GM13977 (cell line): Measurements from ENCODE around the gene KRTAP20-2.

Source experiments
- DNase-seq: peaks from one replicate; pipeline ENCODE4 v3.0.0; 2012; ENCODE audit warnings: low spot score
- CTCF ChIP-seq: IDR thresholded peaks from 2 replicates; pipeline ENCODE4 v1.5.1; 2012; ENCODE audit warnings: mild to moderate bottlenecking, control low read depth; ENCODE audit not compliant: insufficient read depth; ENCODE audit errors: extremely low read depth, missing control alignments
- in situ Hi-C: fragments of 300-500 bp; cut with MboI; formaldehyde crosslinking; loops from one replicate; pipeline ENCODE4 v1.12.0; 2022; ENCODE audit warnings: low sequenced_read_pairs, low pct_unique_long_range_greater_than_20kb, mixed read lengths, inconsistent platforms; ENCODE audit not compliant: unreplicated experiment

KRTAP20-2 gene

GRCh38 chr21:30612132-30612531 is 22.9 kb upstream of the KRTAP20-2 start:
- no peak for TF ChIP-seq CTCF
- DNase-seq, result no peak
- in situ Hi-C loops, result loop anchor here (25.0 kb wide), 1 partner anchor 100 kb away; the partner anchor contains the start of gene KRTAP21-3

GRCh38 chr21:30613836-30614235 is 21.2 kb upstream of the KRTAP20-2 start, which contains the start of gene KRTAP6-1:
TSS of gene KRTAP6-1 (minus strand) at chr21:30613930. CDS start at chr21:30613904, 26 bp downstream.
- no peak for DNase-seq
- in situ Hi-C loops, result loop anchor here (25.0 kb wide), 1 partner anchor 98 kb away; the partner anchor contains the start of gene KRTAP21-3
- no peak for TF ChIP-seq CTCF

- DNase-seq, result no peak
- in situ Hi-C loops, result loop anchor here (25.0 kb wide), 1 partner anchor 97 kb away; the partner anchor contains the start of gene KRTAP21-3
- TF ChIP-seq CTCF, result no peak
Observed at GRCh38 chr21:30615199-30615598, 19.8 kb upstream of the KRTAP20-2 start.

- no peak for TF ChIP-seq CTCF
- DNase-seq, result no peak
- in situ Hi-C loops, result loop anchor here (25.0 kb wide), 1 partner anchor 96 kb away; the partner anchor contains the start of gene KRTAP21-3
Observed at GRCh38 chr21:30616125-30616524, 18.9 kb upstream of the KRTAP20-2 start, which contains the start of gene KRTAP20-1. TSS of gene KRTAP20-1 (plus strand) at chr21:30616425. CDS start at chr21:30616455, 30 bp downstream.

- DNase-seq, result no peak
- in situ Hi-C loops, result loop anchor here (25.0 kb wide), 1 partner anchor 92 kb away; the partner anchor contains the start of gene KRTAP21-3
- no peak for TF ChIP-seq CTCF
Observed at GRCh38 chr21:30620080-30620479, 14.9 kb upstream of the KRTAP20-2 start.

GRCh38 chr21:30620522-30620921 is 14.5 kb upstream of the KRTAP20-2 start, which contains the start of gene KRTAP20-4:
TSS of gene KRTAP20-4 (plus strand) at chr21:30620627.
- no peak for TF ChIP-seq CTCF
- no peak for DNase-seq
- in situ Hi-C loops, result loop anchor here (25.0 kb wide), 1 partner anchor 92 kb away; the partner anchor contains the start of gene KRTAP21-3
